Stomach smooth muscle (tissue), 2 donors: ENCODE results near the gene POU6F1.
"Not testable (repeated sequence)": the region's sequence is repeated elsewhere in the genome, so short reads cannot be mapped to it uniquely, and the experiment has no call there.

Experiments
- H3K27ac ChIP-seq: one replicate; pipeline ENCODE4 v1.7.0; 2013; ENCODE audit warnings: mild to moderate bottlenecking, low read length, inconsistent platforms
- H3K27me3 ChIP-seq, 2 donors: one replicate each; pipeline ENCODE4 v1.7.0; 2013; ENCODE audit warnings: low read length in 2 of 2; ENCODE audit not compliant: insufficient read depth in 2 of 2, control insufficient read depth in 1 of 2
- H3K36me3 ChIP-seq, 2 donors: one replicate each; pipeline ENCODE4 v1.7.0; 2013; ENCODE audit warnings: low read length in 2 of 2; ENCODE audit not compliant: control insufficient read depth in 2 of 2, insufficient read depth in 2 of 2
- H3K4me1 ChIP-seq: one replicate; pipeline ENCODE4 v1.7.0; 2013; ENCODE audit warnings: low read length; ENCODE audit not compliant: control insufficient read depth, insufficient read depth
- H3K4me3 ChIP-seq, 2 donors: one replicate each; pipeline ENCODE4 v1.7.0; 2013; ENCODE audit warnings: low read length in 2 of 2
- H3K9ac ChIP-seq, 2 donors: one replicate each; pipeline ENCODE4 v1.7.0; 2013; ENCODE audit warnings: low read length in 2 of 2, mild to moderate bottlenecking in 1 of 2
- H3K9me3 ChIP-seq, 2 donors: one replicate each; pipeline ENCODE4 v1.7.0; 2013; ENCODE audit warnings: low read length in 2 of 2; ENCODE audit not compliant: control insufficient read depth in 2 of 2
- donor health status: healthy.
- donor health status: Pancreatic carcinoma.

Gene POU6F1

GRCh38 chr12:51227962-51228361 lies 10.1 kb upstream of the POU6F1 start:
- no peaks in the 10 kb centered on the region for H3K27me3 ChIP-seq
- H3K36me3 ChIP-seq: no peaks in the 10 kb centered on the region
- no peak overlapping the region for H3K4me3 ChIP-seq
- H3K9me3 ChIP-seq: no peaks in the 10 kb centered on the region
- no peaks in the 10 kb centered on the region for H3K4me1 ChIP-seq
- H3K9ac ChIP-seq: no peak overlapping the region
- no peak overlapping the region for H3K27ac ChIP-seq

GRCh38 chr12:51227112-51227511 lies 9.2 kb upstream of the POU6F1 start:
- not testable (repeated sequence) for H3K4me3 ChIP-seq, H3K36me3 ChIP-seq, H3K9me3 ChIP-seq, H3K27me3 ChIP-seq, H3K9ac ChIP-seq, H3K4me1 ChIP-seq, H3K27ac ChIP-seq

- Histone ChIP-seq H3K27me3 (no peaks in the 10 kb centered on the region), H3K4me3 (no peak overlapping the region), H3K9me3 (no peaks in the 10 kb centered on the region), H3K9ac (no peak overlapping the region), H3K36me3 (no peaks in the 10 kb centered on the region), H3K4me1 (no peaks in the 10 kb centered on the region), H3K27ac (no peak overlapping the region)
These were observed 7.9 kb upstream of the POU6F1 start for GRCh38 chr12:51225771-51226170.

- H3K9ac ChIP-seq: no peak overlapping the region
- H3K36me3 ChIP-seq: no peaks in the 10 kb centered on the region
- H3K27me3 ChIP-seq: no peaks in the 10 kb centered on the region
- H3K4me3 ChIP-seq: no peak overlapping the region
- no peaks in the 10 kb centered on the region for H3K4me1 ChIP-seq
- no peaks in the 10 kb centered on the region for H3K9me3 ChIP-seq
- H3K27ac ChIP-seq: no peak overlapping the region
These were observed 7.4 kb upstream of the POU6F1 start for GRCh38 chr12:51225234-51225633.

- no peak overlapping the region for H3K27ac ChIP-seq
- H3K9me3 ChIP-seq: no peaks in the 10 kb centered on the region
- H3K27me3 ChIP-seq: no peaks in the 10 kb centered on the region
- no peak overlapping the region for H3K9ac ChIP-seq
- H3K4me1 ChIP-seq: no peaks in the 10 kb centered on the region
- no peaks in the 10 kb centered on the region for H3K36me3 ChIP-seq
- no peak overlapping the region for H3K4me3 ChIP-seq
These were observed 6.8 kb upstream of the POU6F1 start for GRCh38 chr12:51224625-51225024.

- H3K27ac ChIP-seq: no peak overlapping the region
These were observed 4.6 kb upstream of the POU6F1 start for GRCh38 chr12:51222461-51222860.

GRCh38 chr12:51219857-51220256 lies 2.0 kb upstream of the POU6F1 start:
- H3K4me3 ChIP-seq, H3K27ac ChIP-seq, H3K27me3 ChIP-seq, H3K9me3 ChIP-seq, H3K9ac ChIP-seq, H3K36me3 ChIP-seq: not testable (repeated sequence)
- H3K4me1 ChIP-seq: peaks cover 15% of the 10 kb centered on the region

More at GRCh38 chr12:51222461-51222860, 4.6 kb upstream of the POU6F1 start:
- no peaks in the 10 kb centered on the region for H3K27me3 ChIP-seq
- no peak overlapping the region for H3K4me3 ChIP-seq
- H3K9ac ChIP-seq: no peak overlapping the region
- no peaks in the 10 kb centered on the region for H3K36me3 ChIP-seq
- H3K9me3 ChIP-seq: no peaks in the 10 kb centered on the region
- peaks cover 9% of the 10 kb centered on the region for H3K4me1 ChIP-seq

- Histone ChIP-seq H3K9me3 (no peaks in the 10 kb centered on the region), H3K4me1 (peaks cover 15% of the 10 kb centered on the region), H3K27me3 (no peaks in the 10 kb centered on the region), H3K9ac (peak overlapping the region; percentile 93 to 98), H3K27ac (peak overlapping the region; percentile 90), H3K4me3 (no peak overlapping the region), H3K36me3 (no peaks in the 10 kb centered on the region)
These were observed 1.5 kb upstream of the POU6F1 start for GRCh38 chr12:51219322-51219721.

GRCh38 chr12:51218607-51219161 lies 822 bp upstream of the POU6F1 start:
- no peaks in the 10 kb centered on the region for H3K9me3 ChIP-seq
- peak overlapping the region; percentile 93 to 98 for H3K9ac ChIP-seq
- peak overlapping the region; percentile 90 for H3K27ac ChIP-seq
- no peaks in the 10 kb centered on the region for H3K36me3 ChIP-seq
- peak overlapping the region; percentile 91 to 97 for H3K4me3 ChIP-seq
- peaks cover 15% of the 10 kb centered on the region for H3K4me1 ChIP-seq
- H3K27me3 ChIP-seq: no peaks in the 10 kb centered on the region

GRCh38 chr12:51217133-51217967 lies 512 bp downstream of the POU6F1 start:
- Histone ChIP-seq H3K4me3 (peak overlapping the region; percentile 91 to 97), H3K9me3 (no peaks in the 10 kb centered on the region), H3K27ac (peak overlapping the region; percentile 90), H3K27me3 (no peaks in the 10 kb centered on the region), H3K9ac (peak overlapping the region; percentile 75 to 98), H3K36me3 (no peaks in the 10 kb centered on the region), H3K4me1 (peaks cover 15% of the 10 kb centered on the region)

GRCh38 chr12:51216642-51217041 lies 1.2 kb downstream of the POU6F1 start:
- Histone ChIP-seq H3K9ac (peak overlapping the region; percentile 75 to 80), H3K4me3 (peak overlapping the region; percentile 73 to 81), H3K27me3 (no peaks in the 10 kb centered on the region), H3K27ac (peak overlapping the region; percentile 90), H3K4me1 (peaks cover 15% of the 10 kb centered on the region), H3K36me3 (no peaks in the 10 kb centered on the region), H3K9me3 (no peaks in the 10 kb centered on the region)
